ENCODE data around the gene C11orf68. TPM values are rescaled to one million over a fixed set of nuclear protein-coding genes. Genes with fewer than 3 reads are reported as not detected.
A peak's percentile ranks its signal among the peaks of the same experiment; 100 is the strongest.

Gene C11orf68
- total and polyA plus RNA-seq, 9 of the 15 experiments (the other 6 are each of a cell fraction or from before 2014, with no cell fraction given): 3.6 to 35.9 (median 12.8) TPM

- no peak for TF ChIP-seq HNRNPUL1 (IDR thresholded peaks at IDR 0.05; ENCODE audit: low read length)
- TF ChIP-seq YY1 (IDR thresholded peaks at IDR 0.05; ENCODE audit: borderline replicate concordance in 1 of 3, control insufficient read depth in 1 of 3, extremely low read depth in 1 of 3, insufficient read depth in 3 of 3, insufficient read length in 1 of 3, insufficient replicate concordance in 2 of 3, low read depth in 1 of 3, low read length in 2 of 3): peak in 2 of 3 experiments; percentile 51 to 65
- no peak for TF ChIP-seq ZFP36 (IDR thresholded peaks at IDR 0.05; ENCODE audit: low read depth, low read length, partially characterized antibody)
Measured at GRCh38 chr11:65884716-65885092, 34.2 kb downstream of the C11orf68 start (continued).

- intact Hi-C loops (cut with micrococcal nuclease) (loop anchor here (1.0 kb wide), 1 partner anchor 105 kb away; no protein-coding TSS in a partner anchor), in situ Hi-C loops (cut with MboI) (loop anchor here (5.0 kb wide), 1 partner anchor 103 kb away; no protein-coding TSS in a partner anchor)
- Histone ChIP-seq H2AFZ (ENCODE audit: low read depth, low read length) (no peak overlapping the region), H3K27ac (ENCODE audit: extremely low read depth, low read depth, low read length) (no peak overlapping the region), H4K20me1 (replicated peaks; ENCODE audit: control insufficient read depth, insufficient read depth, low read length) (peaks cover 3% of the 10 kb centered on the region; the same call in 1 of the 2 replicates), H3K79me2 (ENCODE audit: control insufficient read depth, insufficient read depth, low read length) (peaks cover 13% of the 10 kb centered on the region), H3K4me2 (ENCODE audit: insufficient read depth, low read length) (no peak overlapping the region), H3K9me3 (replicated peaks; ENCODE audit: control insufficient read depth, insufficient read depth, low read depth, low read length) (no peaks in the 10 kb centered on the region), H3K4me3 (no peak overlapping the region), H3K4me1 (replicated peaks in 1 of 2; ENCODE audit: control insufficient read depth in 2 of 2, insufficient read depth in 2 of 2, low read length in 2 of 2) (peaks cover 8 to 39% of the 10 kb centered on the region in 2 experiments; a peak in 3 of 5 replicates), H3K9ac (ENCODE audit: insufficient read depth in 1 of 2, low read depth in 2 of 2, low read length in 2 of 2) (0 out of 4 replicates have a peak overlapping the region, but pooled peaks of 1 of the 2 experiments have one; percentile 29), H3K9me1 (ENCODE audit: control insufficient read depth, insufficient read depth, low read length) (no peaks in the 10 kb centered on the region), H3K36me3 (ENCODE audit: control insufficient read depth, insufficient read depth, low read length) (peaks cover 50% of the 10 kb centered on the region), H3K27me3 (ENCODE audit: control insufficient read depth in 2 of 2, insufficient read depth in 2 of 2, low read length in 2 of 2) (no peaks in the 10 kb centered on the region)
- CTCF ChIA-PET (ENCODE audit: low intra/inter-chr PET ratio): interaction anchor here (0.5 to 2.7 kb wide), 7 partner anchors 28 to 546 kb away, joined by 3 to 24 read pairs (median 3); no protein-coding TSS in a partner anchor
- ATAC-seq (no peak), DNase-seq (ENCODE audit: extremely low read depth in 1 of 4, low spot score in 3 of 4) (no peak), FAIRE-seq (no peak)
- TF ChIP-seq TAF1 (IDR thresholded peaks at IDR 0.05; ENCODE audit: control insufficient read depth, extremely low read depth, insufficient read depth, low read length, severe bottlenecking) (no peak), KLF6 (CRISPR knock-in tag; IDR thresholded peaks at IDR 0.05; ENCODE audit: borderline replicate concordance) (no peak), PHTF2 (CRISPR knock-in tag; IDR thresholded peaks at IDR 0.05) (no peak), ZNF124 (CRISPR knock-in tag; IDR thresholded peaks at IDR 0.05) (no peak), ELK1 (CRISPR knock-in tag; IDR thresholded peaks at IDR 0.05) (no peak), IRF9 (tag; IDR thresholded peaks at IDR 0.05) (no peak)
- 77% methylated on average over 26 of the region's 28 CpGs for WGBS (ENCODE audit: insufficient coverage, low coverage, missing lambda C conversion rate)
- POLR2A ChIA-PET: interaction anchor here (0.6 to 14.4 kb wide), 14 partner anchors 7 to 381 kb away, joined by 3 to 147 read pairs (median 4); partner anchors contain the start of genes CFL1, FOSL1 and MUS81
- no TSS peak for BruUV-seq (replicated peaks)
Measured at GRCh38 chr11:65883786-65884715, 34.8 kb downstream of the C11orf68 start.
